GM12864 (cell line): ENCODE data around the gene ATG101.

Experiments
- DNase-seq: peaks from one replicate; pipeline ENCODE4 v3.0.0-alpha.2; 2011; ENCODE audit warnings: low read depth
- H3K4me3 ChIP-seq: 2 replicates; pipeline ENCODE4 v1.5.1; 2011; ENCODE audit warnings: mild to moderate bottlenecking, low read depth, low read length, control low read depth
- CTCF ChIP-seq: IDR thresholded peaks from 2 replicates; pipeline ENCODE4 v1.5.1; 2011; ENCODE audit warnings: low read depth, mild to moderate bottlenecking, moderate library complexity, low read length, control low read depth, inconsistent platforms; ENCODE audit errors: missing control alignments

The ATG101 gene

GRCh38 chr12:52086944-52087835 lies 17.4 kb downstream of the ATG101 start:
- DNase-seq, result no peak
- no peak overlapping the region for H3K4me3 ChIP-seq
- no peak for TF ChIP-seq CTCF

- no peak for DNase-seq
- TF ChIP-seq CTCF, result no peak
- no peak overlapping the region for H3K4me3 ChIP-seq
Observed at GRCh38 chr12:52087961-52088820, 18.4 kb downstream of the ATG101 start.

- no peak for TF ChIP-seq CTCF
- no peak overlapping the region for H3K4me3 ChIP-seq
- no peak for DNase-seq
Observed at GRCh38 chr12:52089491-52089890, 19.7 kb downstream of the ATG101 start.

DNA sequence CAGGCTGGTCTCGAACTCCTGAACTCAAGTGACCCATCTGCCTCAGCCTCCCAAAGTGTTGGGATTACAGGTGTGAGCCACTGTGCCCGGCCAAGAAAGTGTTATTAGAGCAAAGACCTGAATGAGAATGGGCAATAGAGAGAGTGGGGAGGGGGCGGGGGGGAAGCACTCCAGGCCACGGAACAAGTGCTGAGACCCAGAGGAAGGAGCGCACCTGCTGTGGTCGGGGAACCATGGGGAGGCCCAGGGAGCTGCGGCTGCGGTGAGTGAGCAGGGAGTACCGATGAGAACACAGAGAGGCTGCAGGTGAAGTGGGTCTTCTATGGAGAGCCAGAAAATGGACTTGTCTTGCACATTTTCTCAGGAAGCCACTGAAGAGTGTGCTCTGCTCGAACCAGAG lies 20.5 kb downstream of the ATG101 start:
- no peak overlapping the region for H3K4me3 ChIP-seq
- DNase-seq, result no peak
- TF ChIP-seq CTCF, result no peak

- TF ChIP-seq CTCF, result no peak
- no peak overlapping the region for H3K4me3 ChIP-seq
- no peak for DNase-seq
Observed at GRCh38 chr12:52091061-52091460, 21.3 kb downstream of the ATG101 start.

- TF ChIP-seq CTCF, result no peak
- no peak for DNase-seq
Observed at GRCh38 chr12:52091869-52092268, 22.1 kb downstream of the ATG101 start.

More at GRCh38 chr12:52091869-52092268, 22.1 kb downstream of the ATG101 start:
- H3K4me3 ChIP-seq, result no peak overlapping the region
